DMS 273 treated with DMSO at 0.1 percent for 48 hours (cell line): ENCODE measurements around the gene TRIM65.
"Not testable (repeated sequence)": the region's sequence is repeated elsewhere in the genome, so short reads cannot be mapped to it uniquely, and the experiment has no call there.

ENCODE experiments used
- DNase-seq: peaks from one replicate; lab custom pipeline; 2025; lab: John Stamatoyannopoulos, UW

TRIM65 gene

DNA sequence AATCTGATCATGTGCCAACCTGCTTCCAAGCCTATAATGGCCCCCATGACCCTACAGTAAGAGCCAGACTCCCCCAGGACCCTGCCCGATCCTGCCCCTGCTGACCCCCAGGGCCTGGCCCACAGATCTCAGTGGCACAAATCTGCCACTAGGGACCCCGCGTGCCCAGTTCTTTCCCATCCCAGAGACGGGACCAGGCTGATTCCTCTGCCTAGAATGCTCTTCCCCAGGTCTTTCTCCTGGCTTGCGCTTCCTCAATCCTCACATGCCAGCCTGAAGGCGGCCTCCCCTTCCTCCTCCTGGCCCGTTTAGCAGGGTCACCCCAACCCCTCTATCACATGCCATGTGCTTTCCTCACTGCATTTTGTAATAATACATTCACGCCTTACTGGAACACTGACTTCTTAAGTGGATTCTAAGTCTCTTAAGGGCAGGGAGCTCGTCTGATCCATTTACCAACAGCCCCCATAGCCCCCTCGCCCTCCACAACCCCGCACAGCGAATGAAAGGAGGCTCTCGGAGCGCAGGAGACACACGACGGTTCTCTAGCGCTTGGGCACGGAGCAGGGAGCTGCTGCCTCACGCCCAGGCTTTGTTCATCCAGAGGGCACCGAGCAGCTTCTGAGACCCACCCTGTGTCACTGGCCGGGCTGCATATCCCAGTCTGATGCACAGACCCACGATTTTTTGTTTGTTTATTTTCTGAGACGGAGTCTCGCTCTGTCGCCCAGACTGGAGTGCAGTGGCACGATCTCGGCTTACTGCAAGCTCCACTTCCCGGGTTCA, 1.2 kb downstream of the TRIM65 start:
- DNase-seq = no peak

- DNase-seq = no peak
Measured at GRCh38 chr17:75894049-75894733, 2.6 kb downstream of the TRIM65 start.

GRCh38 chr17:75893305-75894048, 3.3 kb downstream of the TRIM65 start:
- DNase-seq = no peak

DNA sequence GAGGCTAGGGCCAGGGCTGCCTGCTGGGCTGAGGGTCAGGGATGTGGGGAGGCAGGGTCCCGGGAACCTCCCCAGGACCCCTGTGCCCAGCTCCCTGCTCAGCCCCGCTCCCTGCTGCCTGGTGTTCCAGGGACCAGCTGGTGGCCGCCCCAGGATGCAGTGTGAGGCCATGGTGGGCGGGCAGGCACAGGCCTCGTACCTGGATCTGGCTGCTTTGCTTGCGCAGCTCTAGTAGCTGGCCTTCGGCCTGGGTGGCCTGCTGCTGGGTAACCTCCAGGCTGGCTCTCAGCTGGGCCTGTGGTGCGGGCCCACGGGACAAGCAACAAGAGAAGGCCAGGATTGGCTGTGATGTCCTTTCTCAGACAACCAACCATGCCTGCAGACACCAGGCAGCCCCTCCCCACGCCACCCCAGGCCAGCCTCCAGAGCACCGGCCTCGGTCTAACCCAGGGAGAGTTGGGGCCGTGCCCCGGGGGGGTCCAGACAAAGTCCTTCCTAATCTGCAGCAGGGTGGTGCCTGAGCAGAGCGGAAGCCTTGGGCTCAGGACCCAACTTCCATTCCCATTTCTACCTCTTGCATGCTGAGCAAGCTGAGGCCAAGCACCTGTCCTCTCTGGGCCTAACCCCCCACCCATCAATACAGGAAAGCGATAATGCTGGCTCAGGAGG, 4.1 kb downstream of the TRIM65 start:
- no peak for DNase-seq

GRCh38 chr17:75891605-75892555, 4.9 kb downstream of the TRIM65 start:
- no peak for DNase-seq

DNA sequence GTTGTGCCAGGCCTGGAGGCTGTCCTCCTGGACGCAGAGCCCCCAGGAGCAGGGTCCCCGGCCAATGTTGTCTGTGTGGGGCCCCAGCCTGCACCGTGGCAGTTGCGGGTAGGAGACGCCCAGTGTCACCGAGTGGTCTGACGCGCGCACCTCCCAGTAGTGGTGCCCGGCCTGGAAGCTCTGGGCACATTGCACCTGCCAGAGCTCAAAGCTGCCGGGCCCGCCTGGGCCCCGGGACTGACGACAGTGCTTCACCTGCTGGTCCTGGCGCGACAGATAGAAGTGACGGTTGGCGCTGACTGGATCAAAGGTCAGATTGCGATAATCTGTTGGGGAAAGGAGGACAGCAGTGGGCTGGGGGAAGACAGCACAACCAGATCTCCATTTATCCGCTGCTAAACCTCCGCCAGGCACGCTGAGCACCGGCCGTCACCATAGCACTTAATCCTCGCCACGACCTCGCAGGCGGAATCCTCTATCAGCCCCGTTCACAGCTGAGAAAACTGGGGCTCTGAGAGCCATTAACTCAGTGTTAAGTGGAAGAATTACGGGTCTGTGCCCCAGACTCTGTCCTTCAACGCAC, 5.6 kb downstream of the TRIM65 start:
- no peak for DNase-seq

- no peak for DNase-seq
Measured at GRCh38 chr17:75889454-75889853, 7.3 kb downstream of the TRIM65 start.

- no peak for DNase-seq
Measured at GRCh38 chr17:75888484-75888883, 8.3 kb downstream of the TRIM65 start.

- not testable (repeated sequence) for DNase-seq
Measured at GRCh38 chr17:75885860-75886259, 10.9 kb downstream of the TRIM65 start.

DNA sequence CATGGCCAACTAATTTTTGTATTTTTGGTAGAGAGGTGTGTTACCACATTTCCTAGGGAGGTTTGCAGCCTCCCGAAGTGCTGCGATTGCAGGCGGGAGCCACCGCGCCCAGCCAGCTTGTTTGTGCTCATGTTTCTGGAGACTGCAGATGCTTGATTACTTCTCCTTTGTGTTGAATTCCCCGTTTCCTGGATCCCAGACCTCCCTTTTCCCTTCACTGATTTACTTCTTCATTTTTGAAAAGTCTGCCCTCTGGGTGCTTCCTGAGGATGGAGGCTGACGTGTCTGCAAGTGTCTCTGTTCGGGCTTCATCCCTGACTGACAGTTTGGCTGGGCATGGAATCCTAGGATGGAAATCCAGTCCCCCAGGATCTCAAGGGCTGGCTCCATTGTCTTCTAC, 11.3 kb downstream of the TRIM65 start:
- no peak for DNase-seq

GRCh38 chr17:75881678-75882454, 14.9 kb downstream of the TRIM65 start:
- DNase-seq = no peak

GRCh38 chr17:75880266-75880665, 16.5 kb downstream of the TRIM65 start:
- DNase-seq = no peak

DNA sequence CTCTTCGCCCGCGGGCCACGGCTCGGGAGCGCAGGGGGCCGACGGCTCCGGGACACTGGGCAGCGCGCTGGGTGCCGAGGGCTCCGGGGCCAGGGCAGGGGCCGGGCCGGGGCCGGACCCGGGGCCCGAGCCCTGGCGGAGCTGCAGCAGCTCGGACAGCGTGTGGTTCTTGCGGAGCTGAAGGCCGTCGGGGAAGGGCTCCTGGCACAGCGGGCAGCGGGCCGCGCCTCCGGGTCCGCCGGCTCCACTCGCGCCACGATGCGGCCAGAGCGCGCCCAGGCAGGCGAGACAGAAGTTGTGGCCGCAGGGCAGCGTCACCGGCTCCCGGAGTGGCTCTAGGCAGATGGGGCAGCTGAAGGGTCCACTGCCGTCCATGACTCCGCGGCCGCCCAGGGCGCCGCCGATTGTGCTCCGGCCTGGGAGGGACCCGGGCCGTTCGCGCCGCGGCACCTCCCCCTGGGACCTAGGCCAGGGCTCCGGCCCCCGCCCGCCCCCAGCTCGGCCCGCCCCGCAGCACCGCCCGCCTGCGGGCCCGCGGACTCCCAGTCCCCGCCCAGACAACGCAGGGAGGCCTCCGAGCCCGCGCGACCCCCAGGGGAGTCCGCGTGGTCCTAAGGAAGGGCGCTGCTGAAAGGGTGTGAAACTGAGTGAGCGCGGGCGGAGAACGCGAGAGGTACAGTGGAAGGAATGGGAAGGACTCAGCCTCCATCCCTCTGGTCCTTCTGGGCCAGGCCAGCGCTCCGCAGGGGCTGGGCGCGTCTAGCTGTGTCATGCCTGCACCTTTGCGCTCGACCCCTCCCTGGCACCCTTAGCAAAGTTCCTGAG, 18.4 kb downstream of the TRIM65 start, which contains the start of gene TRIM47:
Gene TRIM47 (minus strand): TSS at position 408 of the 825 bp plus-strand sequence. CDS start 33 bp downstream, at position 375.
- DNase-seq = no peak

- DNase-seq = no peak
Measured at GRCh38 chr17:75877752-75878173, 19.0 kb downstream of the TRIM65 start.

- peak; percentile 58 for DNase-seq
Measured at GRCh38 chr17:75876938-75877751, 19.6 kb downstream of the TRIM65 start.

DNA sequence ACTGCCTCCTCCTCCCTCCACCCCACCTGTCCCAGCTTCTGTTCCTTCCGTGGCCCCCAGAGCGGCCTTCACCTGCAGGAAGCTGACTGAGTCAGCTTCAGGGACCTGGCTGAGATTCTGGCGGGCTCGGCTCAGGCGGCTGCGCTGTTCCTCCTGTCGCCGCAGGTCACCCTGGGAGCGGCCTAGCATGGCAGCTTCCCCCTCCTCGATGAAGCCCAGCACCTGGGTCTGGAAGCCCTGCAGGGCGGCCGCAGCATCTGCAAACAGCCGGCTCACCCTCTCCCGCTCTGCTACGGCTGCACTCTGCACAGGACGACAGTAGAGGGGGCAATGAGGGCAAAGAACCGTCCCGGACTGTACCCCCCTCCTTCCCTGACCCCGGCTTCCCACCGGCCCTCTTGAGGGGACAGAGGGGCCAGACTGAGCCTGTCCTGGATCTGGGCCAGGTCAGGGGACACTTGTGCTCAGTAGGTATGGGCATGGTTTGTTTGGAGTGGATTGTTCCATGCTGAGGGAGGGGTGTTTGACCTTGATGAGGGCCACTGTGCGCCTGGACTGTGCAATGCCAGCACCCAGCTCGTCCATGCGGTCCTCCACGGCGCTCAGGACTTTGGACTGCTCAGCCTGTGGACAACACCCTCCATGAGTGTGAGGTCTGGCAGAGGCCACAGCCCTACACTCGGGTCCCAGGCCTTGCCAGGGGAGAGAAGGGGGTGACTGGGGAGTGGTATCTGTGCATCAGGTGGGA, 20.4 kb downstream of the TRIM65 start:
- peak; percentile 16 for DNase-seq

GRCh38 chr17:75875940-75876189, 20.9 kb downstream of the TRIM65 start:
- DNase-seq = no peak
